Thoracic aorta (tissue), 2 donors: ENCODE measurements around the gene PRDM15. TPM values are rescaled to one million over a fixed set of nuclear protein-coding genes. Genes with fewer than 3 reads are reported as not detected.

Source experiments
- ATAC-seq: fragments of 150-250 bp; one replicate; pipeline ENCODE4 v1.8.0; 2017; ENCODE audit warnings: low read depth; ENCODE audit not compliant: insufficient number of reproducible peaks, low FRiP score
- DNase-seq: peaks from one replicate; pipeline ENCODE4 v3.0.0-alpha.2; 2020; ENCODE audit warnings: low spot score
- H3K27ac ChIP-seq, 2 donors: fragments of 200-600 bp; sonication (generic); 1 replicate in 1 of 2; 2 replicates in 1 of 2; pipeline ENCODE4 v1.5.1; 2016; ENCODE audit warnings: mild to moderate bottlenecking in 2 of 2, moderate library complexity in 2 of 2
- H3K27me3 ChIP-seq: fragments of 200-600 bp; sonication (generic); replicated peaks from 2 replicates; pipeline ENCODE4 v1.6.0; 2016; ENCODE audit warnings: mild to moderate bottlenecking; ENCODE audit not compliant: insufficient read depth
- H3K36me3 ChIP-seq: fragments of 200-600 bp; sonication (generic); one replicate; pipeline ENCODE4 v1.5.1; 2016
- H3K4me1 ChIP-seq, 2 donors: fragments of 200-600 bp; sonication (generic); 1 replicate in 1 of 2; 2 replicates in 1 of 2; pipeline versions ENCODE4 v1.5.1 to v1.6.0; 2016; ENCODE audit warnings: low read depth in 2 of 2, mild to moderate bottlenecking in 1 of 2; ENCODE audit not compliant: control insufficient read depth in 1 of 2
- H3K4me3 ChIP-seq: fragments of 200-600 bp; sonication (generic); 2 replicates; pipeline ENCODE4 v1.5.1; 2016; ENCODE audit warnings: mild to moderate bottlenecking
- H3K9me3 ChIP-seq: fragments of 200-600 bp; sonication (generic); 2 replicates; pipeline ENCODE4 v1.5.1; 2016
- CTCF ChIP-seq: fragments of 200-600 bp; sonication (generic); IDR thresholded peaks from one replicate; pipeline ENCODE4 v1.5.1; 2019; ENCODE audit warnings: antibody characterized with exemption
- total RNA-seq, 2 donors: library from RNA; depleted of rRNA; stranded (reverse); fragments of >200 nt; gene quantifications; one replicate each; pipeline versions ENCODE4 v1.1.0 to v1.2.3, GENCODE V29; 2016

PRDM15 gene
- total RNA-seq, 2 donors from 2014 or later, result 9.0 to 14.9 TPM

- Histone ChIP-seq H3K27ac (no peak overlapping the region), H3K9me3 (no peaks in the 10 kb centered on the region), H3K27me3 (no peaks in the 10 kb centered on the region), H3K36me3 (peaks cover 3% of the 10 kb centered on the region), H3K4me3 (no peak overlapping the region), H3K4me1 (no peaks in the 10 kb centered on the region)
- no peak for DNase-seq
- no peak for ATAC-seq
- TF ChIP-seq CTCF, result no peak
Measured at GRCh38 chr21:41808846-41809245, 70.3 kb downstream of the PRDM15 start.

- Histone ChIP-seq H3K36me3 (peaks cover 3% of the 10 kb centered on the region), H3K9me3 (no peaks in the 10 kb centered on the region), H3K27me3 (no peaks in the 10 kb centered on the region), H3K27ac (no peak overlapping the region), H3K4me1 (peaks cover 0 to 5% of the 10 kb centered on the region in 2 donors), H3K4me3 (no peak overlapping the region)
- ATAC-seq, result no peak
- TF ChIP-seq CTCF, result no peak
- no peak for DNase-seq
Measured at GRCh38 chr21:41808094-41808493, 71.0 kb downstream of the PRDM15 start.

- no peaks in the 10 kb centered on the region for H3K9me3 ChIP-seq
- ATAC-seq (no peak), DNase-seq (no peak)
- no peak overlapping the region for H3K27ac ChIP-seq
- no peak overlapping the region for H3K4me3 ChIP-seq
- no peak for TF ChIP-seq CTCF
- H3K36me3 ChIP-seq, result peaks cover 3% of the 10 kb centered on the region
- H3K27me3 ChIP-seq, result no peaks in the 10 kb centered on the region
- H3K4me1 ChIP-seq, result peaks cover 0 to 14% of the 10 kb centered on the region in 2 donors
Measured at GRCh38 chr21:41806773-41807172, 72.4 kb downstream of the PRDM15 start.

GRCh38 chr21:41805643-41806042 is 73.5 kb downstream of the PRDM15 start:
- DNase-seq (no peak), ATAC-seq (no peak)
- no peak overlapping the region for H3K4me3 ChIP-seq
- no peak for TF ChIP-seq CTCF
- H3K4me1 ChIP-seq, result peaks cover 0 to 14% of the 10 kb centered on the region in 2 donors
- no peaks in the 10 kb centered on the region for H3K9me3 ChIP-seq
- H3K27ac ChIP-seq, result no peak overlapping the region
- peaks cover 8% of the 10 kb centered on the region for H3K36me3 ChIP-seq
- no peaks in the 10 kb centered on the region for H3K27me3 ChIP-seq

- peaks cover 0 to 14% of the 10 kb centered on the region in 2 donors for H3K4me1 ChIP-seq
- DNase-seq, result no peak
- ATAC-seq, result no peak
- no peak for TF ChIP-seq CTCF
- no peak overlapping the region for H3K4me3 ChIP-seq
- no peaks in the 10 kb centered on the region for H3K9me3 ChIP-seq
- H3K27ac ChIP-seq, result no peak overlapping the region
- H3K36me3 ChIP-seq, result peaks cover 7% of the 10 kb centered on the region
- H3K27me3 ChIP-seq, result no peaks in the 10 kb centered on the region
Measured at GRCh38 chr21:41805038-41805437, 74.1 kb downstream of the PRDM15 start.
